Central memory CD4-positive, alpha-beta T cell (primary cell): Measurements from ENCODE around the gene ALX3.
"Not testable (repeated sequence)": the region's sequence is repeated elsewhere in the genome, so short reads cannot be mapped to it uniquely, and the experiment has no call there.

Experiments
- DNase-seq: peaks from one replicate; pipeline ENCODE4 v3.0.0; 2022

The ALX3 gene

GRCh38 chr1:110088739-110089316 is 18.4 kb upstream of the ALX3 start:
- no peak for DNase-seq

- no peak for DNase-seq
These were observed 17.6 kb upstream of the ALX3 start for GRCh38 chr1:110087812-110088738.

GRCh38 chr1:110086961-110087360 is 16.5 kb upstream of the ALX3 start:
- DNase-seq: no peak

- no peak for DNase-seq
These were observed 15.2 kb upstream of the ALX3 start for GRCh38 chr1:110085671-110086070.

GRCh38 chr1:110084227-110085078 is 14.0 kb upstream of the ALX3 start:
- no peak for DNase-seq

GRCh38 chr1:110083866-110084226 is 13.4 kb upstream of the ALX3 start:
- DNase-seq: no peak

GRCh38 chr1:110083061-110083865 is 12.8 kb upstream of the ALX3 start:
- no peak for DNase-seq

- no peak for DNase-seq
These were observed 12.0 kb upstream of the ALX3 start for GRCh38 chr1:110082477-110082876.

- no peak for DNase-seq
These were observed 10.6 kb upstream of the ALX3 start for GRCh38 chr1:110081061-110081460.

GRCh38 chr1:110079995-110080394 is 9.5 kb upstream of the ALX3 start:
- not testable (repeated sequence) for DNase-seq

GRCh38 chr1:110076789-110077500 is 6.5 kb upstream of the ALX3 start:
- DNase-seq: no peak

GRCh38 chr1:110074166-110074565 is 3.7 kb upstream of the ALX3 start:
- no peak for DNase-seq

GRCh38 chr1:110070282-110070669 is 196 bp downstream of the ALX3 start:
- DNase-seq: no peak

- DNase-seq: no peak
These were observed 829 bp downstream of the ALX3 start for GRCh38 chr1:110069404-110070281.

GRCh38 chr1:110068646-110069403 is 1.6 kb downstream of the ALX3 start:
- no peak for DNase-seq

GRCh38 chr1:110067893-110068645 is 2.4 kb downstream of the ALX3 start:
- DNase-seq: no peak

GRCh38 chr1:110067479-110067892 is 3.0 kb downstream of the ALX3 start:
- no peak for DNase-seq

- no peak for DNase-seq
These were observed 4.6 kb downstream of the ALX3 start for GRCh38 chr1:110065841-110066240.
